GM12865 (cell line): ENCODE data around the gene MEN1.
"Not testable (repeated sequence)": the region's sequence is repeated elsewhere in the genome, so short reads cannot be mapped to it uniquely, and the experiment has no call there.

Experiments
- DNase-seq: peaks from one replicate; pipeline ENCODE4 v3.0.0; 2010; ENCODE audit warnings: low read depth
- H3K4me3 ChIP-seq: 2 replicates; pipeline ENCODE4 v1.5.1; 2011; ENCODE audit warnings: mild to moderate bottlenecking, low read depth, low read length, control low read depth
- TF ChIP-seq, protein P1 (sequence below): IDR thresholded peaks from 2 replicates; pipeline ENCODE4 v1.5.1; 2011; ENCODE audit warnings: low read length, control low read depth, low read depth, inconsistent platforms; ENCODE audit not compliant: insufficient read depth; ENCODE audit errors: missing control alignments

The MEN1 gene

DNA sequence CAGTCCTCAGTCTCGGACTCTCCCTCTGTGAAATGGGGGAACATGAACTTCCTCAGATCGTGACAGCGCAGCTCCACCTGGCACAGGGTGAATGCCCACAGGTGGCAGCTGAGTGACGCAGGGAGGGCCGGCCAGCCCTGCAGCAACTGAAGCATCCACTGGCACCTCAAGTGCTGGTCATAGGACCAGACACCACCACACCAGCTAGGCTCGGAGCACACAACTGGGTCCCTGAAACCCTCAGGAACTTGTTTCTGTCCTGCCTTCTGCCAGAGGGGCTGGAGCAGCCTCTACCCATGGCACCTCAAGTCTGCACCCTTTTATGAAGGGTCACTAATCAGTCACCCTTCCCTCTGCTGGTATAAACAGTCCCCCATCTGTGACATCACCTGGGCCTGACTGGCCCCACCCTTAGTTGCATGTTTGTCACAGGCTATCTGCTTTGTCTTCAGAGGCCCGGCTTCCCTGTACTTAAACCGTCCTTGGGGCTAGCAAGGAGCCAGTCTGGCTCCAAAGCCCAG is 41.5 kb upstream of the MEN1 start:
- peak overlapping the region; percentile 19; the same call in 1 of the 2 replicates for H3K4me3 ChIP-seq
- peak; percentile 76 for DNase-seq
- TF ChIP-seq, protein P1, sequence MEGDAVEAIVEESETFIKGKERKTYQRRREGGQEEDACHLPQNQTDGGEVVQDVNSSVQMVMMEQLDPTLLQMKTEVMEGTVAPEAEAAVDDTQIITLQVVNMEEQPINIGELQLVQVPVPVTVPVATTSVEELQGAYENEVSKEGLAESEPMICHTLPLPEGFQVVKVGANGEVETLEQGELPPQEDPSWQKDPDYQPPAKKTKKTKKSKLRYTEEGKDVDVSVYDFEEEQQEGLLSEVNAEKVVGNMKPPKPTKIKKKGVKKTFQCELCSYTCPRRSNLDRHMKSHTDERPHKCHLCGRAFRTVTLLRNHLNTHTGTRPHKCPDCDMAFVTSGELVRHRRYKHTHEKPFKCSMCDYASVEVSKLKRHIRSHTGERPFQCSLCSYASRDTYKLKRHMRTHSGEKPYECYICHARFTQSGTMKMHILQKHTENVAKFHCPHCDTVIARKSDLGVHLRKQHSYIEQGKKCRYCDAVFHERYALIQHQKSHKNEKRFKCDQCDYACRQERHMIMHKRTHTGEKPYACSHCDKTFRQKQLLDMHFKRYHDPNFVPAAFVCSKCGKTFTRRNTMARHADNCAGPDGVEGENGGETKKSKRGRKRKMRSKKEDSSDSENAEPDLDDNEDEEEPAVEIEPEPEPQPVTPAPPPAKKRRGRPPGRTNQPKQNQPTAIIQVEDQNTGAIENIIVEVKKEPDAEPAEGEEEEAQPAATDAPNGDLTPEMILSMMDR = no peak

DNA sequence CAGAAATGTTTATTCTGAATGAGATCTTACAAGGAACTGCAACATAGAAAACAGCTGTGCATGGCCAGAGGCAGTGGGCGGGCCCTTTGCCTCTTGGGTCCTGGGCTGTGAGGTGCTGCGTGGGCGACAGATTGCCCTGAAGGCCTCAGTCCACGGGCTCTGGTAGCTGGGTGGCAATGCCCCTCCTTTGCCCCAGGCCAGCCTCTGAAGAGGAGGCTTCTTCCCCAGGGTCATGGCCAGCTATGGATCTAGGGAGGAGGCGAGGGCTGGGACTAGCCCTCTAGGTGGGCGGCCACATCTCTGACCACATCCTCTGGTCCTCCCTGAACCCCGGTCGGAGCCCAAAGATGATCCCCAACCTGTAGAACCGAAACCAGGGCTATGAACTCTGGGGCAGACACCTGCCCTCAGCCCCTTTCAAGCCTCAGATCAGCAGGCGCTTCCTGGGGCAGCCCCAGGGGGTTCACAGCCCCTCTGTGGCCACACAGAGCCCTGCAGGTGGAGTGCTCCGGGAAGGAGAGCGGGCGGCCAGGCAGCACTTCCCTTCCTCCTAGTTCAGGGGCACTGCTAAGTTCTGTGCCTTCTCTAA is 40.7 kb upstream of the MEN1 start:
- DNase-seq = peak; percentile 96
- TF ChIP-seq, protein P1 = peak; percentile 30
- no peak overlapping the region for H3K4me3 ChIP-seq

DNA sequence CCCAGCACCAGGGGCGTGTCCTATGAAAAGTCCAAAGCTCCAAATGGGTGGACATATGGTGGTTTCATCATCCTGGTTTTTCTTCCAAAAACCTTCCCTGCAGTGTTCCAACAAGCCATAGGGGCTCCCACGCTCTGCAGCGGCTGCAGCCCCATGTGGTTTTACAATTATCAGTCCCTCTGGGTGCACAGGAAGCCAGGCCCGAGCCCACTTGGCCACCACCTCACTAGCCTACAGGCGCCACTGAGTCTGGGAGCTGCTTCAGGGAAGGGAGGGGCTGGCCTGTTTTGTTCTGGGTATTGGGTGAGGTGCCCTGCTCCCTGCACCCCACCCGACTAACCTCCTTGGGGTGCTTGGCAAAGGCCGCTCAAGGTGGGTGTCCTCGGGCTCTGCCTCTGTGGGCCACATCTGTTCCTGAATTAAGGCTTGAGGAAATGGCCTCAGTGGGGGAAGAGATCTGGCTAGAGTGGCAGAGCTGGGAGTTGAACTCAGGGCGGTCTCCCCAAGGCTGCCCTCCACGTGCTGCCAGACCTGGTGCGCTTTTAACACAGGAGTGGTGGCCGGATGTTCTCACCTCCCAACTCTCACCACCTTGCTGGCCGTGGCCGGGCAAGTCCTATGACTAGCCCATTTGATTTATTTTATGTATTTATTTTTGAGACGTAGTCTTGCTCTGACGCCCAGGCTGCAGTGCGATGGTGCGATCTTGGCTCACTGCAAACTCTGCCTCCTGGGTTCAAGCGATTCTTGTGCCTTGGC is 39.4 kb upstream of the MEN1 start:
- TF ChIP-seq, protein P1 = no peak
- H3K4me3 ChIP-seq = no peak overlapping the region
- DNase-seq = no peak

DNA sequence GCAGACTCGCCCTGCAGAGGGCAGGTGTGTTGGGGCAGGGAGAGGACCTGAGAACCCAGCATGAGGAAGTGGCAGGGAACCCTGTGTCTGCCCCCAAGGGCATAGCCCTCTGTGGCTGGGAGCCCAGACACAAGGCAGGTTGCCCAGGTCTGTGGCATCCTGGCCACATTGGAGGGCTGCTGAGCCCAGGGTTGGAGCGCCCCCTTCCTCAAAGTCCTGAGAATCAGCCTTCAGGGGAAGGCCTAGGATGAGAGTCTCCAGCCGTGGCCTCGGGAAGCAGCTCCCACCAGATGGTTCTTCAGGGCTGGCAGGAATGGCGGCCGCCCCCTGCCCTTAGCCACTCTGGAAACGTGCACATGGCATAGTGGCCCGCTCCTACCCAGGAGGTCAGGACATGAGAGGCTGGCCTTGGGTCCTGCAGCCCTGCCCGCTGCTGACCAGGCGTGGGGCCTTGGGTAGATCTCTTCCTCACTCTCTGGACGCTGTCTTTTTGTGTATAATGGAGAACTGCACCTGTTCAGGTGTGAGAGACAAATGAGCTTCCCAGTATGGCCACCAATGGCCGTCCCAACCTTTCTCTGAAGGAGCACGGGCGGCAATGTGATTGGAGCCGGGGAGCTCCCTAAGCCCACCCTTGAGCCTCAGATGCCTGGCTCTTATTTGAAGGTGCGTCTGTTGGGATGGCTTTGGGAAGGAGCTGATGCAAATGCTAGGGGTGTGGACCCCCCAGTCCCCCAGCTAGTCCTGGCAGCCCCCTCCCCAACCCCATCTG is 38.7 kb upstream of the MEN1 start:
- TF ChIP-seq, protein P1 = no peak
- no peak overlapping the region for H3K4me3 ChIP-seq
- peak; percentile 69 for DNase-seq

DNA sequence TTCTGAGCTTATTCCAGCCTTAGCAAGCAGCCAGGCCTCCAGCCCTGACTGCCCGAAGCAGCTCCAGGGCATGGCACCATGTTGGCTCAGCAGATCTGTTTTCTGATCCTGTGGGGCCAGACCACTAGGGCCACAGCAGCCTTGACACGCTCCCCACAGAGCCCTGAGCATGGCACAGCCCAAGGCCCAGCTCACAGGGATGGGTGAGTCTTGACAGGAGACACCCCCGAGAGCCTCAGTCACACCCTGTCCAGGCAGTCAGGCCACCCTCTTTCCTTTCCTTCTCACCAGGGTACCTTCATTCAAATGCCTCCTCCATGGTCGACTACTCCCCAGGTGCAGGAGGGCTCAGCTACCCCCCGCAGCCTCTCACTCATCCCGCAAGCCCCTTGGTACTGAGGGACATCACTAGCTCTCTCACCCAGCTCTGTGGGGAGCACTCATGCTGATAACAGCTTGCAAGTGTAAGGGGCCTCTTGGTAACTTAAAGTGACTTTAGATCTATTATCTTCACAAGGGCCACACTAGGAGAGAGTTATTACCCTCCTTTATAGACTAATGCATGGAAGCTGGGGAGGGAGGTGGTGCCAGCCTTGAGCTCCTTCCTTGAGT is 38.0 kb upstream of the MEN1 start:
- no peak overlapping the region for H3K4me3 ChIP-seq
- DNase-seq = no peak
- TF ChIP-seq, protein P1 = no peak

DNA sequence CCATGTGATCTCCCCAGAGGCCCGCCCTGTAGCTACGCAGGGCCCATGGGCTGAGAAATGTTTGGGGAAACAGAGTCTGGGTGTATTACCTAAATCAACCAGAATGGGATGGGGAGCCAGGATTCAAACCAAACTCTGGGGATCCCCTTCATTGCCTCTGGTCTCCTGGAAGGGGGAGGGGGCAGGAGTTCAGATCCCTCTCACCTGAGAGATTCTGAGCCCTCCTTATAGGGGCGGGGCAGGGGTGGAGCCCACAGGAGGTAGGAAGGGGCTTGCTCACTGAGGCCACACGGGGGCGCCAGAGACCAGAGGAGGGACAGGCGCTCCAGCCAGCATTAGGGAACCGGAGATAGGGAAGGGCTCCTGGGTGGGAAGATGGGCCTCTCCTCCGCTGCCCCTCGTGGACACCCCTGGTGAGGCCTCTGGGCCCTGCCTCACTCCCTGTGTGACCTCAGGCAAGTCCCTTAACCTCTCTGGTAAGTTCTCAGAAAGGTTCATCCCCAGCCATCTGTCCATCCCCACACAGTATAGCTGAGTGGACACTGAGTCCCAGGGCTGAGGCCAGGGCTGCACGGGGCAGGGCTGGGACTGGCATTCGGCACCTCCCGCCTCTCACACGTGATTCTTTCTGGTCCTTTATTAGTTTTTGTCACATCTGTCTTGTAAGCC is 36.8 kb upstream of the MEN1 start:
- TF ChIP-seq, protein P1 = peak; percentile 96
- H3K4me3 ChIP-seq = no peak overlapping the region
- peak; percentile 91 for DNase-seq

DNA sequence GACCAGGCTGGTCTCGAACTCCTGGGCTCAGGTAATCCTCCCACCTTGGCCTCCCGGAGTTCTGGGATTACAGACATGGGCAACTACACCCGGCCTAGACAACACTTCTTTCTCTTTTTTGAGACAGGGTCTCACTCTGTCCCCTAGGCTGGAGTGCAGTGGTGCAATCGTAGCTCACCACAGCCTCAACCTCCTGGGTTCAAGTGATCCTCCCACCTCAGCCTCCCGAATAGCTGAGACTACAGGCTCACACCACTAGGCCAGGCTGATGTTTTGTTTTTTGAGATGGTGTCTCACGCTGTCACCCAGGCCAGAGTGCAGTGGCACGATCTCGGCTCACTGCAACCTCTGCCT is 35.4 kb upstream of the MEN1 start:
- not testable (repeated sequence) for H3K4me3 ChIP-seq, DNase-seq
